GM18951 (cell line): ENCODE measurements around the gene TMEM132D.

Source experiments
- POLR2A ChIP-seq: IDR thresholded peaks from 4 replicates; pipeline ENCODE4 v1.6.1; 2011; ENCODE audit warnings: mild to moderate bottlenecking; ENCODE audit not compliant: insufficient read length, insufficient read depth; ENCODE audit errors: extremely low read depth
- in situ Hi-C: fragments of 300-500 bp; cut with MboI; formaldehyde crosslinking; loops from one replicate; pipeline ENCODE4 v1.12.0; 2022; ENCODE audit warnings: low sequenced_read_pairs, mixed read lengths, inconsistent platforms; ENCODE audit not compliant: unreplicated experiment

The TMEM132D gene

DNA sequence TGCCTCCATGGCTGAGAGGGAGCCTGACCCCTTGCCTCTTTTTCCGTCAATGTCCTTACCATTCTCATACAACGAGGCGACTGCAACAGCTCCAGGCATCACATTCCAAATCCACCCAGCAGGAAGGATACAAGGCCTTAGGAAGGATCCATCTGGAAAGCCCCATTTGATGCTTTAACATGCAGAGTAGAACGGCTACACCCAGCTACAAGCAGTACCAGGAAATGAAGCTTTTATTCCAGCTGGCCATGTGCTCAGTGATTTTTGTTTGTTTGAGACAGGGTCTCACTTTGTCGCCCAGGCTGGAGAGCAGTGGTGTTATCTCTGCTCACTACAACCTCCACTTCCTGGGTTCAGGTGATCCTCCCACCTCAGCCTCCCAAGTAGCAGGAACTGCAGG lies 124.8 kb downstream of the TMEM132D start:
- TF ChIP-seq POLR2A = no peak
- in situ Hi-C loops = no loop called here

DNA sequence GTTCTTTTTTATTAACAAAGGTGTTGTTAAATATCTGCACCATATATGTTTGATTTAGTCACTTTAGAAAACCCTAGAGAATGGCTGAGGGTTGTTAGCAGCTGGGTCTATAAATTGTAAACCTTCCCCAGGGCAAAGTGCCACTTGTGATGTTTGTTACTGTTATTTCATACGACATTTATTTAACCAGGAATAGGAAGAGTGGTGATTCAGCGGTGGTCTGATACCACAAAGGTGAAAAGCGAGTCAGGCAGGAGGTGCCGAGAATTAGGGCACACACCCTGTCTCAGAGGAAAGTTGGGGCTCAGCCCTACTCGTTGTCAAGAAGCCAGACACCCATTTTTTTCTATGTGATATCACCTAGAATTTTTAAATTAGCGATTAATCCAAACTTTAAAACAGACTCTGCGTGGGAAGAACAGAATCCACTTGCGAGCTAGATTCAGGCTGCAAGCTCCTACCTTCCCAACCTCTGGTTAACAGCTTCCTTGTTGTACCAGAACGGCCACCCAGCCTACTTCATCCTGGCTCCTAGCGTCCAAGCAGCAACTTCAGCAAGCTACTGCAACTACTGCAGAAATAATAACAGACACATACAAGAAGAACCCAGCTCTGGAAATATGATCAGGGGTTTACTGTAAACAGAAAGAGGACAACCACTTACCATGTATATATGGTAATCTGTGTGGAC lies 126.7 kb downstream of the TMEM132D start:
- in situ Hi-C loops = no loop called here
- TF ChIP-seq POLR2A = no peak

DNA sequence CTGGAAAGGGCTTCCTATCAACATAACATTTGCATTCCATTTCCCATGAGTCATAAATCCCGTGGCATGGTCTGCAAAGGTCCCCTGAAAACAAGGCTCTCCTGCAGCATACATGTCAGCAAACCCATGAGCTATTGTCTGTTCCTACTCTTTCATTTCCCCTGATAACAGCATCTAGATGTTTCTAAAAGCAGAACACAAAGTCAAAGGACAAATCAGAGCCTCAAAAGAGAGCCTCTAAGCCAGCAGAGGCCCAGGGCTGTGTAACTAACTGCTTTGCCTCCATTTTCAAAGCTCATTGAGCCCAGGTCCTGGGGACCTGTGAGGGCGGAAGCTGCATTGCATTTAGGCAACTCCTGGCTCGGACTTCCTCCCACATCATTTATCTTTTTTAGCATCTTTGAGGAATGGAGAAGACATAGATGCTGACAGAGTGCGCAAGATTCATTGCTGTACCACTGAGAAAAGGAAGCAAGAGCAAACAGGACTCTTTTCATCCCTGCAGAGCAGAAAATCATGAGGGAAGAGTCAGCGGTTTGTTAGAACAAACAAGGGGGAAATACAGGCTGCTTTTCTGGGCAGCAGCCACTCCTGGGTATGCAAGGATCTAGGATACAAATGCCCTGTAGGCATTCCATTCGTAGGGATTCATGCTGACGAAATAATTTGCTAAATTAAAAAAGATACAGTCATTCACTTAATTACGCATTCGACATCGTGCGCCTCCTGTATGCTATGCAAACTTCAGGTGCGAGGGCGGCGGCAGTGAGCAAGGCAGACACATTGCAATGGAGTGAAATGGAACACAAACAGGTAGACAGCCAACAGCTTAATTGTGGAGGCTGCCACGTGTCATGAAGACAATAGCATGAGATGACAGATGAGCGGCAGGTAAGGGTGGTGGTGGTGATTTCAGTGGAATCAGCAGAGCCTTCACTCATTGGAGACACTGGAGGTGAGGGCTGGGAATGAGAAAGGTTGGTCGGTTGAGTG lies 131.0 kb downstream of the TMEM132D start:
- in situ Hi-C loops = no loop called here
- no peak for TF ChIP-seq POLR2A

DNA sequence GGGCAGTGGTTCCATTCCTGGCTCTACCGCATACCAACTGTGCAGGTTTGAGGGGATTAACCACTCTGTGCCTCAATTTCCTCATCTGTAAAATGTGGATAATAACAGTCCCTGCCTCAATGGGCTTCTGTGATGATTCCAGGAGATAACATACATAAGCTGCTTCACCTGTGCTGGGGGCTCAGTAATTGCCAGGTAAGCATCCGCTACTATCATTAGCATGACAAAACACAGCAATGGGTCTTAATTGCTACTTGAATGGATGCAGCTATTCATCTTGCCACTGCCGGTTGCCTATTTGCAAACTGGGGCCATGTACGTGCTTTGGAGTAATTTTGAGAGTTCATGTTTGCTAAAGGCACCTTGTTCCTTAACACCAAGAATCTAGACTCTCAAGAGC lies 132.6 kb downstream of the TMEM132D start:
- in situ Hi-C loops = no loop called here
- TF ChIP-seq POLR2A = no peak

DNA sequence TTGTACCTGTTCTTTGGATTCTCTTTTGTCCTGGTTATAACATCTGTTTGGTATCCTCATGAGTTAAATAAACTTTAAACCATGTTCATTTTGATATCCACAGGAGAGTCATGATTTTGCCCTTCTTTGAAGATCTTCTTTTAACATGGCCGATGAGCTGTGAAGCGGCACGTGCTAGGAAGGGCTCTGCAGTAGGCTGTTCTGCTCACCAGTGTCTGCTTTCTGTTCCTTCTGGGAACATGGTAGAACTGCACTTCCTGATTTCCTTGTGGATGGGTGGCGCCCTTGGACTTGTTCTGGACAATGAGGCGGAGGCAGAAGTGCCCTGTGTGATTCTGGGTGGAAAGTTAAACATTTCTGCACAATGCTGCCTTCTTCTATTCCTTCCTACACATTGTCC lies 138.1 kb downstream of the TMEM132D start:
- in situ Hi-C loops = no loop called here
- no peak for TF ChIP-seq POLR2A

DNA sequence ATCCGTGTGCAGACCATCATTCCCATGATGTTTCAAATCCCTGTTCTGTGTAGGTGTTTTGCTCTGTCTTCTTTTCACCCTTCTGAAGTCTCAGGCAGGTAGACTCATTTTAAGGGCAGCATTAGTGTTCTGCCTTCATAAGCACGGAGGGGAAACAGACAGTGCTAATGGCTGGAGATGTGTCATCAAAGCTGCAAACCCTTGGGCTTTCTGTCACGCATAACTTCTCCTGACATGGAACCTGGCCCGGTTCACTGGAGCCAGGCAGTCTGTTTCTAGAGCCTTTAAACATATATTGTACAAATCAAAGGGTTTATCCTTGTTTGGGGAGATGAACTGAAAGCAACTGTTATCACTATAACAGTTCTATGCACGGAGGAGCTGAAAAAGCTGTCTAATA lies 141.4 kb downstream of the TMEM132D start:
- in situ Hi-C loops = no loop called here

DNA sequence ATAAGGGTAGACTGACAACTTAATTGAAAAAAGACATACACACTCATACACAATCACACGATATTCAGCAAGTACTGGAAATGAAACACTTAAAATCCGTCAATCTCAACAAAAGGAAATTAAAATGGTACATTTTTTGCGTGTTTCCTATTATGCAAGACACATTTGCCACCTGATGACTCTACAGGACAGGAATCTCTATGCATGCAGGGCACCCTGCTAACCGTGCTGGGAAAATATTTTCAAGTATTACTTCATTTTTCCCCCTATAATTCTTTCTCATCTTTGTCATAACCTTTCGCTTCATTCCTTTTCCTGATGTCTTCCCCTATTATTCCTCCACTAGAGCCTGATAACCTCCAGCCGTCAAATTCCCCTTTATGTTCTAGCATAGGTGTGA lies 150.2 kb downstream of the TMEM132D start:
- TF ChIP-seq POLR2A = no peak
- in situ Hi-C loops = no loop called here

More for the DNA sequence above, 141.4 kb downstream of the TMEM132D start:
- no peak for TF ChIP-seq POLR2A

DNA sequence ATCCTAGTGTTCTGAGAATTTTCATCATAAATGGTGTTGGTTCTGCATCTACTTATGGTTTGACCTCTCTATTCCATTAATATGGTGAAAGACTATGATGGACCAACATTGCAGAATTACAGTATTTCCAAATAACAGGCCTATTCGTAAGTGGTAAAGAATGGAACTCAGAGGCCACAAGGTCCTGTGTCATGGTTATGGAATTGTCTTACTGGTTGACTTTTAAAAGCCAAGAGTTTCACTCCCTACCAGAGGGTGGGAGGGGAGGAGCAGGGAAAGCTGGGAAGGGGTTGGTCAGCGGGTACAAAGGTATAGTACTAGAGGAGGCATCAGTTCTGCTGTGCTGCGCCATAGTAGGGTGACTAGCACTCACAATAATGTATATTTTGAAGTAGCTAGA lies 153.4 kb downstream of the TMEM132D start:
- in situ Hi-C loops = no loop called here

DNA sequence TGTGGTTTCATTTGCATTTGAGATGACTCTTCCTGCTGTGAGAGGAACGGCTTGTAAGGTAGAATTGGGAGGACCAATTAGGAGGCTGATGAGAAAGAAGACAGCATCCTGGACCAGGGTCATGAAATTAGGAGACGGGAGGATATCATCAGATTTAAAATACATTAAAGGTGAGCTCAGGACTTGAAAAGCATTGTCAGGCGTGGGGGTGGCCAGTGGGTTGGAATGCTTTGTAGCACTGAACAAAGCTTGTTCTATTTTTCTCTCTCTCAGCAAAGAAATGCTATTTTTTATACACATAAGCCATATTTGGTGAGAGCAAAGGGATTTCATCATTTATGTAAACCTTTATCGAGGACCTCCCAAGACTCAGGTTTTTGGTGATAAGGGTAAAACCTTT lies 157.5 kb downstream of the TMEM132D start:
- in situ Hi-C loops = no loop called here
- TF ChIP-seq POLR2A = no peak

More for the DNA sequence above, 153.4 kb downstream of the TMEM132D start:
- no peak for TF ChIP-seq POLR2A

DNA sequence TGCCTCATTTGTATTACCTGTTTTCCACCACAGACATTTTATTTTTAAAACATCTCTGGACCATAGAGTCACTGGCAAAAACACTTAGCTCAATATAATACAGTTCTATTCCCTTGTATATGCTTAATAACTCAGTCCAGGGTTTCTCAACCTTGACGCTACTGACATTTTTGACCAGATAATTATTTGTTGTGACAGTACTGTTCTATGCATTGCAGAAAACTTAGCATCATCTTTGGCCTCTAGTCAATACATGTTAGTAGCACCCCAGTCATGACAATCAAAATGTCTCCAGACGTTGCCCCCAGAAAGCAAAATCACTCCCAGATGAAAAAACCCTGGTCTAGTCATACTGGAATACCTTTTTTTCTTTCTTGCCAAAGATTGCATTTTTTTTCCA lies 174.7 kb downstream of the TMEM132D start:
- TF ChIP-seq POLR2A = no peak
- in situ Hi-C loops = no loop called here

DNA sequence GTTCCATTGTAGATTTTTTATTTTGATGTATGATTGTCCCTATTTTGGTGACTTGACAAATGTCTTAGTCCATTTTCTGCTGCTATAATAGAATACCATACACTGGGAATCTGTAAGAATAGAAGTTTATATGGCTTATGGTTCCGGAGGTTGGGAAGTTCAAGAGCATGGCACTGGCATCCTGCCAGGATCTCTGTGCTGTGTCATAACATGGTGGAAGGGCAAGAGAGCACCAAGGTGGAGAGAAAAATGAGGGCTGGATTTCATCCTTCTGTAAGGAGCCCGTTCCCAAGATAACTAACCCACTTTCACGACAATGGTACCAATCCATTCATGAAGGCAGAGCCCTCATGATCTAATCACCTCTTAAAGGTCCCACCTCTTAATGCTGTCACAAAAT lies 176.7 kb downstream of the TMEM132D start:
- in situ Hi-C loops = no loop called here
- no peak for TF ChIP-seq POLR2A

DNA sequence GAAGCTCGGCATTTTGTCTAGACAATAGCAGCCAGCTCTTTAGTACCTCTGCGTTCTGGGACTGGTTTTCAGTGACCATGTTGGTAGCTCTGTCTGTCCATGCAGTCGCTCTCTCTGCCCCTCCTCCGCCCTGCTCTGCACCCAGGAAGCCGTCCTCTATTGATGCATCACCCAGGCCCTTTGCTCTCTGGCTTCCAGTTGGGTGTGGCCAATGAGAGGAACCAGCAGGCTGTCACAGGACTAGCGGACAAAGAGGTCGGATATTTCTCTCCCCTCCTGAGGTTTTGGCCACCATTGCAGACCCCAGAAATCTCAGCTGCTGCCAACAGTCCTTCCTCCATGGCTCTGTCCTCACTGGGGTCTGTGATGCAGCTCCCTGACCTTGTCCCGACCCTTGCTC lies 180.6 kb downstream of the TMEM132D start:
- TF ChIP-seq POLR2A = no peak
- in situ Hi-C loops = no loop called here

DNA sequence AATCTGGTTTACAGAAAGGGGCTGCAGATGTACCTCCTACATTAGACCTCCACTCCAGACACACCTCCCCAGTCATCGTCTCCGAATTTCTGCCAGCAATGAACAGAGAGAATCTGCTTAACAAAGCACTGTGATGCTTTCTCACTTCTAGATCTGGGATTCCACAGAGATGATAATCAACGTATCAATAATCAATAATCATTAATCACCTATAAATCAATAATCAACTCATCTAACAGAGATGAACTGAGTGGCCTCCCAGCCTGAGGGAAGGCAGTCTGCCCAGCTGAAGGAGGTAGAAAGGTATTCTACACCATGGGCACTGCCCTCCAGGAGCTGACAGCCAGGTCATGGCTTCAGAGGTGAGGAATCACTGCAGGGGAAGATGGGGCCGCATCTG lies 183.2 kb downstream of the TMEM132D start:
- TF ChIP-seq POLR2A = no peak

DNA sequence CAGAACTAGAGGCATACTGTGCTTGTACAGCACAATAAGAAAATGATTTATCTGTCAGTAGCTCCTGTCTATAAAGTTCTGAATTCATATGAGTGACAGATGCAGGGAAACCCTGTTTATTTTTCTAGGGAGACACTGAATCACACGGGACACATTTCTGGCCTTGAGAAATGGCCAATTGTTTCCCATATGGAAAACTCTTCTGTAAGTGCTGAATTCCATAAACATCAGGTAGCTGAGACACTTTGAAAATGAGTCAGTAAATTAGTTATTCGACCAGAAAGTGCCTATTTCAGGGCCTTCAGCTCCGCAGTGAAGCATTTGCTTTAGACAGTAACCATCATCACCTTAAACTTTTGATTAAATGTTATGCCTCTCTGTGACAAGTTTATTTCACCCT lies 184.4 kb downstream of the TMEM132D start:
- in situ Hi-C loops = no loop called here
- no peak for TF ChIP-seq POLR2A

More for the DNA sequence above, 183.2 kb downstream of the TMEM132D start:
- in situ Hi-C loops = no loop called here

DNA sequence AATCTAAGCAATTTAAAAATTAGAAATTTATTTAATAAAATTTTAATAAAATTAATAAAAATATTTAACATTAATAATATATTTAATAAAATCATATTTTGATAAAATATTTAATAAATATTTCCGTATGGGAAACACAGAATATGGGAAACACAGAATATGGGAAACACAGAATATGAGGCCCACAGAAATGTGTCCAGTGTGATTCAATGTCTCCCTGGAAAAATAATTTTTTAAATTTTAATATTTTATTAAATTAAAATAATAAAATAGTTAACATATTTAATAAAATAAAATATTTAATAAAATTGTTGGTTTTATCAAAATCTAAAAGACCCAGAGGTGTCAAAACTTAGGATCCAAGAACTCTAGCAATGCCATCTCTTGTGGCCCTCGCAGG lies 186.4 kb downstream of the TMEM132D start:
- in situ Hi-C loops = no loop called here
- no peak for TF ChIP-seq POLR2A
